IPS-NIHi11 (cell line): ENCODE data around the gene ATR.
"Not testable (repeated sequence)": the region's sequence is repeated elsewhere in the genome, so short reads cannot be mapped to it uniquely, and the experiment has no call there.

Source experiments
- DNase-seq: peaks from one replicate; pipeline ENCODE4 v3.0.0; 2012; ENCODE audit warnings: mixed read lengths, low spot score

The ATR gene

DNA sequence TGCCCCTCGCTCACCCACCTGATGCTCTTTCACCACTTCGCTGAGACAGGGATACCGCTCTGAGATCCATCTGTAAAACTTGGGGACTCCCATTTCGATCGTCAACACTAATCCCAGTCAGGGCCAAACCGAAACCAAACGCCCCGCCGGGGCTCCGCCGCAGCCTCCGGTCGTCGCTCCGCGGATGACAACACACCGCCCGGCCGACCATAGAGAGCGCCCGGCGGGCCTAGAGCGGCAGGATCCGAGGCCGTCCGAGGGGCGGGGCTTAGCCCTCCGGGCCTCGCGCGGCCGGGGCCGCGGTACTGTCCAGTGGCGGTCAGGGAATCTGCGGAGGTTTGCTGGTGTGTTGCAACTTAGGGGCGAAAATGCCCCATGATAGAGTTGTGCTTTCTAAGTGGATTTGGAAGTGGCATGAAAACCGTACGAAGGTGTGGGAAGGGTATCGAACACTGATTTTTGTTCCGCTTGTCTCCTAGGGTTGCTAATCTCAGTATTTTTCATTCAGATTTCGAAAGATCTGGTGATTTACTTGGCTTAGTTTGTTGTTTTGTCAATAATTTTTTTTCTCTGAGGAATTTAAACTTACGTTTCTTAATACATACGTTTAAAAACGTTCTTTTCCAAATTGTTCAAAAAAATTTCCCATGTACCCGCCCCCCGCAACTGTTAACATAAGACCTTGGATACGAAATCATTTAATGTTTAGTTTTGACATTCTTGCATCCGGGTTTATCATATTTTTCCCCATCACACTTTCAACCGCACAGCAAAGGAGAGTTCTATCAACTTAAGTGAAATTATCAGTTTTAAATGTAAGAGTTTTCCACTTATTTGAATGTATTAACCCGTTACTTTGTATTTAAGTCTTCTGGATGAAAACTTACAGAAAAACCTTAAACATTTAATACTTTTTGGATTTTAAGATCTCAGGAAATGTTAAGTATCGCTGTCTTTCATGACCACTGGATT is 130.4 kb downstream of the ATR start, which contains the start of gene XRN1:
XRN1 (minus strand) TSS at position 186 of the 972 bp plus-strand sequence; CDS start at position 93, 93 bp downstream.
- peak; percentile 100 for DNase-seq

DNA sequence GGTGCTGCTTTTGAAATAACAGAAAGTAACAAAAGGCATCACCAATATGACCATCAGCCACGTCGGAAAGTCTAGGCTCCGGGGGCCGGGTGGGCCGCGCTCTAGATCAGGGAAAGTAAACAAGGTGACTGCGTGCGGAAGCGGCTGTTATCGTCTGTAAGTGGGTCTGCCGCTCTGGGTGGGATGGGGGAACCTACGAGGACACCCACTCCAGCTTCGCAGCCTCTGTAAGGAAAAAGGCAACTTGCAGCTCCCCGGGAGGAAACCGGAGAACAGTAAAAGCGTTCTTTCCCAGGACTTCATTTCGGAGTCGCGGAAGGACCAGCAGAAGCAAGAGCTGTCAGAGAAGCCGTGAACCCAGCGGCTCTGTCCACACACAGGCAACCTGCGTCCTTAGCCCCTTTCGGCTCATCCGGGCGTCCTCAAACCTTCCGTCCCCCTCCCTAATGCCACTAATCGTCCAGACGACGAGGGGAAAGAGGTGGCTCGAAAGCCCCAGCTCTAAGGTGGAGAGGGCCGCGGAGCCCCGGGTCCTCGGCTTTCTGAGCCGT is 131.2 kb downstream of the ATR start:
- DNase-seq, result peak; percentile 35

DNA sequence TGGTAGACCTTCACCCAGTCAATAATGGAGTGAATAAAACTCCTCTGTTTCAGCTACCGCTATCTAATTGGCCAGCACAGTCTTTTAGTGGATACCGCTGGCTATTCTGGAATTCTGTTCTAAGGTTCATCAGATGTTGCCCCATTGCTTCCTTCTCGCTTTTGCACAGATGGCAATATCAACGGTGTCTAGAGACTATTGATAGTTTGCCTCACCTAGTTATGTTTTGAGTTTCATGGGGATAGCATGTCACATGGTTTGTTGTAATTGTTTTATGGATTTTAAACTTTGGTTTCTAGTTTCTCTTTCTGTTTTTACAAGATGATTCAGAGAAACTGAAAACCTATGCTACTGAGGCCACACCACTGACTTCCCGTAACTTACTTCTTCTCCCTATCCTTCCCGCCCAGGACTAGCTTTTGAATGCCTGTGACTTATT is 132.7 kb downstream of the ATR start:
- no peak for DNase-seq

DNA sequence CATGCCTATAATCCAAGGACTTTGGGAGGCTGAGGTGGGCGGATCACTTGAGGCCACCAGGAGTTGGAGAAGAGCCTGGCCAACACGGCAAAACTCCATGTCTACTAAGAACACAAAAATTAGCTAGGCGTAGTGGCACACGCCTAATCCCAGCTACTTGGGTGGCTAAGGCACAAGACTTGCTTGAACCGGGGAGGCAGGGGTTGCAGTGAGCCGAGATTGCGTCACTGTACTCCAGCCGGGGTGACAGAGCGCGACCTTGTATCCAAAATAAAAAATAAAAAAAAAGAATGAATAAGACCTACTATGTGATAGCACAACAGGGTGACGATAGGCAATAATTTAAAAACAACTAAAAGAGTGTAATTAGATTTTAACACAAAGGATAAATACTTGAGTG is 134.2 kb downstream of the ATR start:
- no peak for DNase-seq

DNA sequence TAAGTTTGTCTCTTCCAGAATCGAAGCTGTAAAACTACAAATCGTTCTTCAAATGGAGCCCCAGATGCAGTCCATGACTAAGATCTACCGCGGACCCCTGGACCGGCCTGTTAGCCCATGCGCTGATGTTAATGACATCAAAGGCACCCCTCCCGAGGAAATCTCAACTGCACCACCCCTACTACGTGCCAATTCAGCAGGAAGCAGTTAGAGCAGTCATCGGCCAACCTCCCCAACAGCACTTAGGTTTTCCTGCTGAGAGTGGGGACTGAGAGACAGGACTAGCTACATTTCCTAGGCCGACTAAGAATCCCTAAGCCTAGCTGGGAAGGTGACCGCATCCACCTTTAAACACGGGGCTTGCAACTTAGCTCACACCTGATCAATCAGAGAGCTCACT is 135.5 kb downstream of the ATR start:
- not testable (repeated sequence) for DNase-seq

DNA sequence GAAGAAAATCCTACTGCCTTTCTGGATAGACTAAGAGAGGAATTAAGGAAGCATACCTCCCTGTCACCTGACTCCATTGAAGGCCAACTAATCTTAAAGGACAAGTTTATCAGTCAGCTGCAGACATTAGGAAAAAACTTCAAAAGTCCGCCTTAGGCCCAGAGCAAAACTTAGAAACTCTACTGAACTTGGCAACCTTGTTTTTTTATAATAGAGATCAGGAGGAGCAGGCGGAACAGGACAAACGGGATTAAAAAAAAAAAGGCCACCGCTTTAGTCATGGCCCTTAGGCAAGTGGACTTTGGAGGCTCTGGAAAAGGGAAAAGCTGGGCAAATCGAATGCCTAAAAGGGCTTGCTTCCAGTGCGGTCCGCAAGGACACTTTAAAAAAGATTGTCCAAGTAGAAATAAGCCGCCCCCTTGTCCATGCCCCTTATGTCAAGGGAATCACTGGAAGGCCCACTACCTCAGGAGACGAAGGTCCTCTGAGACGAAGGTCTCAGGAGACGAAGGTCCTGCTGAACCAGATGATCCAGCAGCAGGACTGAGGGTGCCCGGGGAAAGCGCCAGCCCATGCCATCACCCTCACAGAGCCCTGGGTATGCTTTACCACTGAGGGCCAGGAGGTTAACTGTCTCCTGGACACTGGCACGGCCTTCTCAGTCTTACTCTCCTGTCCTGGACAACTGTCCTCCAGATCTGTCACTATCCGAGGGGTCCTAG is 138.9 kb downstream of the ATR start:
- DNase-seq, result not testable (repeated sequence)

DNA sequence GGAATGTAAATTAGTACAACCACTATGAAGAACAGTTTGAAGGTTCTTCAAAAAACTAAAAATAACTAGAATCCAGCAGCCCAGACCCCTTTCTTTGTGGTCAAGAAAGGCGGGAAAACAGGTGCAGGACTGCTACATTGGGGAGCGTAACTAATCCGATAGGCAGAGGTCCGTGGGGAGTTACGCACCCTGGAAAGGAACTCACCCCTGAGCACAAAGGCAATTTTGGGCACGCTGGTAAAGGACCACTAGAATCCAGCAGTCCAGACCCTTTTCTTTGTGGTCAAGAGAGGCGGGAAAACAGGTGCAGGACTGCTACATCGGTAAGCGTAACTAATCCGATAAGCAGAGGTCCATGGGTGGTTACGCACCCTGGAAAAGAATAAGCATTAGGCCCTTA is 140.4 kb downstream of the ATR start:
- DNase-seq, result not testable (repeated sequence)

DNA sequence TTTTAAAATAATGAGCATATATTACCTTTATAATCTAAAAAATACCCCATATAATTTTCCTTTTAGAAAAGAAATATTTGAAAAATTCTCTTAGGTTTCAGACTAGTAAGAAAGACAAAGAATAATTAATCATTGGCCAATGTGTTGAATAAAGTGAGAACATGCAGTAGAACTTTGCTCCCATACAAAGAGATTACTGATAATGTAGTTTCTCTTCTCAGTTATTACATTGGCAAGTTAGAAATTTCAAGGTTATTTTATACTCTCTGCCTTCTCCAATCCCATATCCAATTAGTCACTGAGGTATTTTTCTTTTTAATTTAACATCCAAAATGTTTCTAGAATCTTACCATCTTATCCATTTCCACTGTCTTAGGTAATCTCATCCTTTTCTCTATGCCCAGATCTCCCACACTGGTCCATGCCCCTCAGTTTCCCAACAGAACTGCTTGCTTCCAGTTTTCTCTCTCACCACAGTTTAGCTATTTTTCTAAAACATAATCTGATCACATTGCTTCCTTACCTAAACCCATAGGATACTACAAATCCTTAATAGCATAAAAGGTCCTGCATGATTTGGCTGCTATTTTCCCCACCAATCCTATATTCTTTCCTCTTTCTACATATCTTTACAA is 141.5 kb downstream of the ATR start:
- no peak for DNase-seq

DNA sequence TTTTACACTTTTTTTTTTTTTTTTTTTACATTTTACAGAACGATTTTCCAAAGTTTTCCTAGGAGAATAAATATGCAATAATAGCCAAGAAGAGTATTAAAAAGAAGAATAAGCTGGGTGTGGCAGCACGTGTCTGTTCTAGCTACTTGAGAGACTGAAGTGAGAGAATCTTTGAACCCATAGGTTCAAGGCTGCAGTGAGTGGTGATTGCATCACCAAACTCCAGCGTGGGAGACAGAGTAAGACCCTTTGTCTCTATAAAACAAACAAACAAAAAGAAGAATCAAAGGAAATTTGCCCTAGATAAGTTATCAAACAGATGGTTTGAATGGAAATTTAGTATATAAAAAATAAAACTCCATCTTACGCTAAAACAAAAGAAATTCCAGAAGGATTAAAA is 144.0 kb downstream of the ATR start:
- no peak for DNase-seq

DNA sequence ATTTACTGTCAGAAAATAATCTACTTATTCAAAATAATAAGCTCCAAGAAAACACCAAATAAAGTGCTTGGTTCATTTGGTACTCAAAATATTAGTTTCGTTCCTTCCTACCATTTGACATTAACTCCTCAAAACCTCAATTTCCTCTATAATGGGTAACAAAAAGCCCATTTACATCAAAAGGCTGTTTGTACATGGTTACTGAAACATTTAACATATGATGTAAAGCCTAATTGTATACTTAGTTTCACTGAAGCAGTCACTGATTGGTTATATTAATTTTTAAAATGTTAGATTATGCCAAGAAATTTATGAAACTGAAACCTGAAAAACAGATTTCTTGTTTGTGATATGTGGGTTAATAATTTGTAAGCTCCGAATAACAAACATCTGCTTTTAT is 145.4 kb downstream of the ATR start:
- no peak for DNase-seq

DNA sequence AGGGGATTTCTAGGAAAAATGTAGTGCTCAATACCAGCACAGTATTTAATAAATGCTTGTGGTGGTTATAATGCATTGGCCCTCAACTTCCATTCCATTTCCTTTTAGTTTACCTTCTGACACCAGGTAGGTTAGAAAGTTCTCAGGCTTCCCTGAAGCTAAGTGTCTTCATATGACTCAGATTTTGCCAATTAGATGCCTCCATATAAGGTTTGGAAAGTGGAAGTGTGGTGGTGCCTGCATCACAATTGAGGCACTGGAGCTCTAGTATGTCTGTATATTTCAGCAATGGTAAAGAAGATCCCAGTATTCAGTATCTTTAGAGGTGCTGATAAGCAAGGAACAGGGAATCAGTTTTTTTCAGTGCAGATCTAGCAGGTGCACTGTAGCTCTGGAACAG is 149.0 kb downstream of the ATR start:
- no peak for DNase-seq

DNA sequence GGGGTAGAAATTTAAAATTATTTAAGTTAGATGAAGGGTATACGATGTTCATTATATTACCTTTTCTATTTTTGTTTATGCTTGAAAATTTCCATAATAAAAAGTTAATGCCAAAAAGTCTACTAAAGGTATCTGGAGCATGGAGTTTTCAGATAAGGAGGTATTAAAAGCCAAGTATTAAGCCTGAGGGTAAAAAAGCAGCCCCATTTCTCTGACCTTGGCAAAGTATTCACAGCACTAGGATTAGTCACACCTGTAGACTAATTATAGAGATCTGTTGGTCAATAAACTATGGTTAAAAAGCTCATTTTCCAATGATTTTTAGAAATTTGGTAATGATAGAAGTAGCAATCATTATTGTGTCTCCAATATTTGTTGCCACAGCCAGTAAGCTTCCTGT is 153.8 kb downstream of the ATR start:
- no peak for DNase-seq

DNA sequence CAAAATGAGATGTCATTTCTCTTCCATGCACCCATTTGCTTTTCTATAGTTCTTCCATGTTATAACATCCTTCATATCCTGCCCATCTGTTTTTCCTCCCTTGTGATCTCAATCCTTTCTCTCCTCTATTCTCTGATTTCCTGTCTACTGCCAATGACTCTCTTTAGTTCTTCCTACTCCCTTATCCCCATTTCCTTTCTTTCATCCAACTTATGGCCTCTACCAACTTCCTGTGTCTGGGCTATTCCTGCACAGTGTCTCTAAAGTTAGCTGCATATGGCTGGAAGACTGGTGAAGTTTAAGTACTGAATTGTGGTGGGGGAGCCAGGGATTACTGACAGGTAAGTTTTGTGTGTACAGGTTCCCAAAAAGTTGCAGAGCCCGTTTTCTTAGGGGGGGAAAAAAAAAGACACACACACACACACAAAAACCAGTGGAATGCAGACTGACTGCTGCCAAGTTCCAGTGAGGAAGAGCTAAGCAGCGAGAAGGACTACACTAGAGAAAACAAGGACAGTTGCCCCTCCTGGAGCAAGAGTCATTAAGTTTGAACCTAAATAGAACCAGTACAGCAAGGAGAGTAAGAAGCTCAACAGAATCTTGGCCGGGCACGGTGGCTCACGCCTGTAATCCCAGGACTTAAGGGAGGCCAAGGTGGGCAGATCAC is 159.5 kb downstream of the ATR start:
- no peak for DNase-seq

DNA sequence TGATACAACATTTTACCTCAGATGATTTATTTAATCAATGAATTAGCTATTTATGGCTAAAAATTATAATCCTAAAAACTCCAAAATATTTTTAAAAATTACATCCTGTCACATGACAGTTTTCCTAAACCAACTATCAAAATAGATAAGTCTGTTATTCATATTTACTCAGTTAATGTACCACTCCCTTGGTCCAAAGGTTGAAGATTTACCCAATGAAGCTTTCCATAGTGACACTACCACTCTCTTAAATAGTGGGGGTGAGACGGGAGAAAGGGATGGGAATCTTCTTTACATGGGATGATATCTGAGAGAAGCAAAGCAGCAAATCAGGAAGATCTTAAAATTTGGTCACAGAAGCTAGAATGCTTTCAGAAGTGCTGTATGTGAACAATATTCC is 161.2 kb downstream of the ATR start:
- DNase-seq, result no peak

DNA sequence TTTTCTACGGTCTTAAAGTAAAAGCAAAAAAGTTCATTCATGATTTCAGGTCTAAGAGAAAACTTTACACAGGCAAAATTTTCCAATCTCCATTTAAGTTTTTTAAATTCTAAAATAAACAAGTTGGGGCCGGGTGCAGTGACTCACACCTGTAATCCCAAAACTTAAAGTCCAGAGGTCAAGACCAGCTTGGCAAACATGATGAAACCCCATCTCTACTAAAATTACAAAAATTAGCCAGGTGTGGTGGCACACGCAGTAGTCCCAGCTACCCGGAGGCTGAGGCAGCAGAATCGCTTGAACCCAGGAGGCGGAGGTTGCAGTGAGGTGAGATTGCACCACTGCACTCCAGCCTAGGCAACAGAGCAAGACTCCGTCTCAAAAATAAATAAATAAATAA is 178.0 kb downstream of the ATR start:
- not testable (repeated sequence) for DNase-seq
